GM20000 (cell line): Measurements from ENCODE around the gene HPGDS.

Source experiments
- DNase-seq: peaks from one replicate; pipeline ENCODE4 v3.0.0; 2012; ENCODE audit warnings: low spot score
- CTCF ChIP-seq: IDR thresholded peaks from 2 replicates; pipeline ENCODE4 v1.5.1; 2012; ENCODE audit warnings: mild to moderate bottlenecking, control low read depth; ENCODE audit errors: extremely low read depth, missing control alignments

HPGDS gene

DNA sequence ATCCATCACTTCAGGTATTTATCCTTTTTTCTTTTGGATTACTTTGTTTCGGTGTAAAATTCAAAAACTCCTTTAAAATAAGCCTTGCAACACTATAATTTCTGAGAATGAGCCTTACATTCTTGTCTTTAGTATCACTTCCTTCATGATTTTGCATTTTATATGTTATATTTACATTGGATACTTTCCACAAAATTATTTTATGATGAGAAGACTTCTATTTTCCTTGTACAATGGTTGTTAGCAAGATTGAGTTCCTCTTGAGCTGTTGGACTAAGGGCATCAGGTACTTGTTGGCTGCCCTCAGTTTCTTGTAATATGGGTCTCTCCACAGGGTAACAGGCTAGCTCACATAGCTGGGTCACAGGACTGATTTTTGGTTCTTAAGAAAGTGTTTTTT, 22.7 kb upstream of the HPGDS start:
- TF ChIP-seq CTCF: no peak
- no peak for DNase-seq

GRCh38 chr4:94364527-94364926, 21.9 kb upstream of the HPGDS start:
- DNase-seq: no peak
- no peak for TF ChIP-seq CTCF

- no peak for TF ChIP-seq CTCF
- no peak for DNase-seq
Measured at GRCh38 chr4:94363136-94363655, 20.6 kb upstream of the HPGDS start.

- no peak for DNase-seq
- no peak for TF ChIP-seq CTCF
Measured at GRCh38 chr4:94359838-94360237, 17.2 kb upstream of the HPGDS start.

DNA sequence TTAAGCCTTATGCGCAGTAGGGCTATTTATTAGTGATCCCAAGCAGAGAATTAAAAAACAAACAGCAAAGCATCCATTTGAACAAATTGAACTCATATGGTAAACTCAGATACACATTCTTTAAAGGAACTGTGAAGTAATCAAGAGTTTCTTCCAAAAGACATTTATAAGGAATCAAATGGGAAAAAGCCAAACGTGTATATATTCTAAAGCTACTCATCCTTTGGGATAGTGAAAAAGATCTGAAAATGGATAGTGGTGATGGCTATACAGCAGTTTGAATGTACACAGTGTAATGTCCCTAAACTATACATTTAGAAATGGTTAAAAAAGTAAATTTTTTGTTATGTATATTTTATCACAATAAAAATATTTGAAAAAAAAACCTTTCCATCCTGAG, 16.6 kb upstream of the HPGDS start:
- TF ChIP-seq CTCF: no peak
- no peak for DNase-seq

- no peak for TF ChIP-seq CTCF
- no peak for DNase-seq
Measured at GRCh38 chr4:94358101-94358500, 15.5 kb upstream of the HPGDS start.

GRCh38 chr4:94357624-94358023, 15.0 kb upstream of the HPGDS start:
- TF ChIP-seq CTCF: no peak
- no peak for DNase-seq
